HG03097 (cell line): ENCODE results near the gene KRTAP4-16.
"Not testable (repeated sequence)": the region's sequence is repeated elsewhere in the genome, so short reads cannot be mapped to it uniquely, and the experiment has no call there.

ENCODE experiments used
- ATAC-seq: cut with Tn5 transposase; IDR thresholded peaks from one replicate; pipeline ENCODE4 v1.9.1; 2021; ENCODE audit not compliant: unreplicated experiment, low FRiP score

KRTAP4-16 gene

DNA sequence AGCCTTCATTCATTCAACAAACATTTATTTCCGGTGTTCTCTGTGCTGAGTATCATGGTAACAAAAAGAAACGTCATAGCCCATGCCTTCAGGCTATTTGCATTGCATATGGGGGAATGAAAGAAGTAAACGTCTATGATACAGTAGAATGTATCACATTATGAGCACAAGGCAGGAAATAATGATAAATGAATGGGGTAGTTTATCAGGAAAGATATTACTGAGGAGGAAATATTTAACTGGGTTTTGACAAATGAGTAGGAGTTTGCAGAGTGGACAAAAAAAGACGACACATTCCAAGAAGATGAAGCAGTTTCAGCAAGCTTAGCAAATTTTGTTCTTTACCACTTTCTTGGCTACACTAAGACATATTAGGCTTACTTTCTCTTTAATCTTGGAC is 19.4 kb downstream of the KRTAP4-16 start:
- no peak for ATAC-seq

DNA sequence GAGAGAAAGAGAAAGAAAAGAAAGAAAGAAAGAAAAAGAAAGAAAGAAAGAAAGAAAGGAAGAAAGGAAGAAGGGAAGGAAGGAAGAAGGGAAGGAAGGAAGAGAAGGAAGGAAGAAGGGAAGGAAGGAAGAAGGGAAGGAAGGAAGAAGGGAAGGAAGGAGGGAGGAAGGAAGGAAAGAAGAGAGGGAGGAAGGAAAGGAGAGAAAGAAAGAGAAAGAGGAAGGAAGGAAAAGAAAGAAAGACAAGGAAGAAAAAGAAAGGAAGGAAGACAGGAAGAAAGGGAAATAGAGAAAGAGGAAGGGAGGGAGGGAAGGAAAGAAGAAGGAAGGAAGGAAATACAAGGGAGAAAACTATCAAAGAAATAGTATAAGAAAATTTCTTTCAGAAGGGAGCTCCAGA is 25.2 kb downstream of the KRTAP4-16 start:
- no peak for ATAC-seq

DNA sequence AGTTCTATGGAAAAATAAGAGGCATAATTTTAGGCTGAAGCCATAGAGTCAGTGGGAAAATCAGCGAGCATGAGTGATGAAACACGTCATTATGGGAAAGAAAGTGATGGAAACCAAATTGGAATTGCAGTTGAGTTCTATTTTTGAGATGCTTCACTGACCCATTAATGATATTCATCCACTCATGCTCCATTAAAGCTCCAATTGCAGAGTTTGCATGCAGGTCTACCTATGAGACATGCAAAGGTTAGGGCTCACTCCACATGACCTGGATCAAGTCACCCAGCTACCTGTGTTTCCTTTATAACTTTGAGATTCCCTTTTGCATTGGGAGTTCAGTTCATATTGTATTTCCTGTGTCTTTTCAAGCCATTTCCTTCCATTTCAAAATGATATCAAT is 28.3 kb downstream of the KRTAP4-16 start:
- no peak for ATAC-seq

DNA sequence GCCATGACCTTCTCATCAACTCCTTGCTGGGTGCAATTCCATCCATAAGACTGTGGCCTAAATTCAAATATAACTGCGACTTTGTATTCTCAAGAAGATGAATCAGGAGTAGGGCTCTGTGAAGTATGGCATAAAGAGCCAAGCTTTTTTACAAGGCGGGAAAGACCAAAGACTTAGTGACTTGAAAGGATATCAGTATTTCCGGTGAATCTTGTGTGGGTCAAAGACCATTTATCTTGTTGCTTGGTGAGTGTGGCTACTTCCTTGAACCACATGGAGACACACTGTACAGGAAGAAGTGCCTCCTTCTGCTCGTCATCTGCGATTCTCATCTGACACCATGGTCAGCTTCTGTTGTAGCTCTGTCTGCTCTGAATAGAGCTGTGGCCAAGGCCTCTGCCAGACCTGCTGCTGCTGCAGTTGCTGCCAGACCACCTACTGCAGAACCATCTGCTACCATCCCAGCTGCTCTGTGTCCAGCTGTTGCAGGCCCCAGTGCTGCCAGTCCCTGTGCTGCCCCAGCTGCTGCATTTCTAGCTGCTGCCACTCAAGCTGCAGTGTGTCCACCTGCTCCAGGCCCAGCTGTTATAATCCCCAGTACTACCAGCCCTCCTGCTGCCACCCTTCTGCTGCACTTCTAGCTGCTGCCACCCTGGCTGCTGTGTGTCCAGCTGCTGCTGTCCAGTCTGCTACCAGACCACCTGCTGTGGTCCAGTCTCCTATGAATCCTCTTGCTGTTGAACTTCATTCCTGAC is 30.2 kb downstream of the KRTAP4-16 start:
- no peak for ATAC-seq

DNA sequence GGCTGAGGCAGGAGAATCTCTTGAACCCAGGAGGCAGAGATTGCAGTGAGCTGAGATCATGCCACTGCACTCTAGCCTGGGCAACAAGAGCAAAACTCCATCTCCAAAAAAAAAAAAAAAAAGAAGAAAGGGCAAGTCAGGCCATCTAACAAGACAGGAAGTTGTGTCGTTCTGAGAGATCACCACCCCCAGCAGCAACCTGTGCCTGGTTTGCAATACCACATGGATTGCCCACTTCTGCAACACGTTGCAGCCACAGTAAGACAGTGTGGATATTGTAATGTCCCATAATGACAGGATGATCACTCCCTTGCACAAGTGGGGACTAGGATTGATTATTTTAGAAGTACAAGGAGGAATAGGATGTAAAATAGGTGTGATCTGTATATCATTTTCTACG is 33.0 kb downstream of the KRTAP4-16 start:
- no peak for ATAC-seq

DNA sequence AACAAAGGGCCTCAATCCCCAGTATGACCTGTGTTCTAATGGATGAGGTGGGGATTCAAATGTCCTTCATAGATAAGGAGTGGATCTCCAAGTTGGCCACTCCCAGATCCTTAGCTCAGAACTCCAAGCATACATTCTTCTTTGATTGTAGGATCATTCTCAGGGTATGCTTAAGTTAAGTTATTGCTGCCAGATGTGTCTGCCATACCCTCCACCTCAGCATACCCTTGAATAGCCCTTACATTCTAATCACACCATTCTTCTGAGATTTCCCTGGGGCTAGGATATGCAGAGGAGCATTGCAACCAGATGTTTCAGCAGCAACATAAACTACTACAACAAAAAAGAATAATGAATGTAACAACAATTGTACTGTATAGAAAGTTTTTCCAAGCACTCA is 34.7 kb downstream of the KRTAP4-16 start:
- no peak for ATAC-seq

DNA sequence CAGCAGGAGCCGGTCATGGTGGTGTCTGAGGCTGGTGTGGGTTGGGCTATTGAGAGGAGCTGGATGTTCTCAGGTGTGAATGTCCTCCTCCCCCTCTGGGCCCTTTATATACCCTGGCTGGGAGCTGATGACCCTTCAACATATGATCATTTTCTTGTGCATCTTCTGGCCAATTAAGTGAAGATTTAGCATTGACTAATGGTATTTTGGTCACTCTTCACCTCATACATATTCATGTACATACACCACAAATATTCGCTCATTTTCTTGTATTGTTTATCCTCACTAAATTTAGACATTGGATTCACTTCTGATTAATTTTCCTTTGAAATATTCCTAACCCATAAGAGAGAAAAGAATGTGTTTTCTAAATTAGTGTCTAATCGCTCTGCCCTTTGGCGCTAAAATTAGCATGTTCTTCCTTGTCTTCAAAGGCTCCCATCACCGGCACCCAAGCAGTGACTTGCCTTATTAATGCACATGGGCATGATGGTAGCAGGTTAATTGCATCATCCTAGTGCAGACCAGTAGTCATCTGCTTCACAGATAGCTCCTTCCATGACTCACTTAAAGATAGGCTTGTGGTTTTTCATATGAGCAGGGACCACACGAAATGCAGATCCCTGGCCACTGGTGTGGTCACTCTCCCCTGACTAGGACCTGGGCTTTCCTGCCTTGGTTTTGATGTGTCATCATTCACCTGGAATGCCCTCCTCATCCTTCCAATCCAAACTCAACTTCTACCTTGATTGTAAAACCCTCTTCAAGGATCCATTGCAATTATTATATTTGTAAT is 36.0 kb downstream of the KRTAP4-16 start, which contains the start of gene KRTAP2-4:
TSS of gene KRTAP2-4 (minus strand) at position 51 of the 796 bp plus-strand sequence. CDS start at position 17, 34 bp downstream.
- ATAC-seq, result no peak

DNA sequence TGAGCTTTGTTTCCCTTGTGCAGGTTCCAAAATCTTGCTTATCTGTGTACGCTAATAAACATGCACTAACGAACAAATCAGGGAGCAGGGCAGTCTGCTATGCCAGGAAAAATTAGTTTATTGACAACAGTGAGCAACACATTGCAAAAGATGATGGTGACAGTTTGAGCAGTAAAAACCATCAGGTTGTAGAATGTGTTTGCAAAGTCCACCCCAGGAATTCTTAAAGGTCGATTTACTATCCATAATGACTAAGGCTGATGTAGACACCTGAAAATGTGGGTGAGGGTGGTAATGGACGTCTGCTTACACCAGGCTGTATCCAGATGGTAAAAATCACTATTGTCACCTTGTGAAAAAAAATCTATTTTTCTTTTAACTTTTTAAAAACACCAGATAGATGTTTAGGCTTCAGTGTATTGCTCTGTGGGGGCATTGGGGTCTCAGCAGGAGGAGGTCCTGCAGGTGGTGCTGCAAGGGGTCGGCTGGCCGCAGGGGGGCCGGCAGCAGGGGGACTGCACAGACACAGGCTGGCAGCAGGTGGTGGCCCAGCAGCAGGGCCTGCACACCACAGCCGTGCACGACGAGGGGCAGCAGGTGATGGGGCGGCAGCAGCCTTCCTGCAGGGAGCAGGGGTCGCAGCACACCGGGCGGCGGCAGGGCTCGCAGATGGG is 36.9 kb downstream of the KRTAP4-16 start:
- ATAC-seq, result not testable (repeated sequence)

DNA sequence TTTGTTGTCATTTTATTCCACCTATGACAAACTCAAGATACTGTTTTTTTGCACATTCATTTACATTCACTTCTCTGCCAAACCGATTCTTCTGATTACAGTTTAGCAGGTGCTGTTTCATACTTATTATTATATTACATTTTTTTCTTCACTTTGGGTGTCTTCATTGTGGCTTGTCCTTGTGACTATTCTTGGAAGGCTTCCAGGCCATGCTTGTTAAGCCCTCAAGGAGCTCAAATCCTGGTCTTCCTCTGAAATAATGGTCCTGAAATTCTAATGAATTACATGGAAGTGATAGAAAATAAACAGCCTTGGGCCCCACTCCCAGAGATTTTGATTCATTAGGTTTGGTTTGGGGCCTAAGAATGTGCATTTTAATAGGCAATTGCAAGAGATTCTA is 37.7 kb downstream of the KRTAP4-16 start:
- ATAC-seq, result no peak

DNA sequence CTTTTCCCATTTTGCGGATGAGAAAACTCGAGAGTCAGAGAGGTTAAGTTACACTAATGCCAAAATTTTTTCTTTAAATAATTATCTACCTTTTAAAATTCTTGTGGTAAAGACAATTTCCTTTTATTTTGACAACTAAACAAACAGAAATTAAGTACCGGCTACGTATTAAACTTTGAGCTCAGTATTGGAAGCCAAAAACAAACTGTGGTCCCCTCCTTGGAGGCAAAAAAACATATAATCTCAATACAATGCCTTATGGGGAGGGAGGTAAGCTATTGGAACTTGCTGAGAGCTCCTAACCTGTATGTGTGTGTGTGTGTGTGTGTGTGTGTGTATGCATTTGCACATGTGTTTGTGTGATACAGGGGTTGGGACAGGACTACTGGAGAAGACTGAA is 38.6 kb downstream of the KRTAP4-16 start:
- no peak for ATAC-seq

DNA sequence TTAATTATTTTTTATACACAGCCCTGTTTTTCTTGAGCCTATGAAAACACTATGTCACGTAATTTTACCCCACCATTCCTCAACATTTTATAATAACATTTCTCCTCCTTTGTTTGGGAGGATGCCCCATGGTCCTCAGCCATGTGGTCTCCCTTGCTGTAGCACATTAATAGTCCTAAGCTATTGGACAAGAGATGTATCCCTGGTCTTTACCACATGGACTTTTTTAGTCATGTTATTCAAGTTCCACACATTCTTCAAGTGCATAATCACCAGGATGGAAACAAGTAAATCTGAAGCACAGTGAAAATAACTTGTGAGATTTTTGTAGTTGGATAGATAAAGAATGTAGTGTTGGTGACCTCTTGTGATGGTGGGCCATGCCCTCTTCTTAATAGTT is 40.0 kb downstream of the KRTAP4-16 start:
- no peak for ATAC-seq

DNA sequence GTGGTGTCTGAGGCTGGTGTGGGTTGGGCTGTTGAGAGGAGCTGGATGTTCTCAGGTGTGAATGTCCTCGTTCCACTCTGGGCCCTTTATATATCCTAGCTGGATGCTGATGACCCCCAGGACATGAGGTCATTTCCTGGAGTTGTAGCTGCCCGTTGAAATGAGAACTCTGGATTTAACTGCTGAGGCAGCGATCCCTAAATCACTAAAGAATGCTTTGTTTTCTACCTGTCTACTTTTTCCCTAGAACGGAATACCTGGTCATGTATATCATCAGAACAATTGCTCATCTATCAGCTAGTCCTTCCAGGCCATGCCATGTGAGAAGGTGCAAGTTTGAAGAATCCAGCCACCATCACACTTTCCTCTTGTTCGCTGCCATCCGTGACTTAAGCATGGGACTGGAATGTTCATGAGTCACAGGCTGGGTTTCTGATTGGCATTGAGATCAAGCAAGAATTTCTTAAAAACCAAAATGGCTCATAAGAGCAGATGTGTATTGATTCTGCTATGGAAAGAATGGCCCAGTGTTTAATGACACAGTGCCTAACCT is 41.9 kb downstream of the KRTAP4-16 start, which contains the start of gene KRTAP2-3:
TSS of gene KRTAP2-3 (minus strand) at position 63 of the 553 bp plus-strand sequence. CDS start 64 bp downstream, outside the sequence.
- no peak for ATAC-seq

DNA sequence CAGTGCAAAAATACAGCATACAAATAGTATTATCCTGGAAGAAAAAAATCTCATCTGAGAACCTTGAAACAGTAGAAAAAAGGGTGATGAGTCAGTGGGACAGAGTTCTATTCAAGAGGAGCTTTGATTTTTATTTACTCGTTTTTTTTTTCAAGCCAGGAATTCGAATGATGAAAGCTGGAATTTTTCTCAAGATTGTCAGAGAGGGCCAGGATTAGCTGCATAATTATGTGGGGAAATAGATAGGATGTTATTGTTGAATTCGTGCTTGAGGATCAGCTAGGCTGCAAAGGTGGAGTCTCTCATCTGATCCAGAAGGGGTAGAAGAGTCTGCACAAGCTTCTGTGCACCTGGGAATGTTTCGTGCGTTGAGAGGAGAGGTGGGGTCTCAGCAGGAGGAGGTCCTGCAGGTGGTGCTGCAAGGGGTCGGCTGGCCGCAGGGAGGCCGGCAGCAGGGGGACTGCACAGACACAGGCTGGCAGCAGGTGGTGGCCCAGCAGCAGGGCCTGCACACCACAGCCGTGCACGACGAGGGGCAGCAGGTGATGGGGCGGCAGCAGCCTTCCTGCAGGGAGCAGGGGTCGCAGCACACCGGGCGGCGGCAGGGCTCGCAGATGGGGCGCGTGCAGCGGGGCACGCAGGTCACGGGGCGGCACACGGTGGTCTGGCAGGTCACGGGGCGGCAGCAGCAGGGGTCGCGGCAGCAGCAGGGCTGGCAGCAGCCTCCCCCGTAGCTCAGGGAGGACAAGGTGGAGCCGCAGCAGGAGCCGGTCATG is 42.5 kb downstream of the KRTAP4-16 start:
- not testable (repeated sequence) for ATAC-seq

DNA sequence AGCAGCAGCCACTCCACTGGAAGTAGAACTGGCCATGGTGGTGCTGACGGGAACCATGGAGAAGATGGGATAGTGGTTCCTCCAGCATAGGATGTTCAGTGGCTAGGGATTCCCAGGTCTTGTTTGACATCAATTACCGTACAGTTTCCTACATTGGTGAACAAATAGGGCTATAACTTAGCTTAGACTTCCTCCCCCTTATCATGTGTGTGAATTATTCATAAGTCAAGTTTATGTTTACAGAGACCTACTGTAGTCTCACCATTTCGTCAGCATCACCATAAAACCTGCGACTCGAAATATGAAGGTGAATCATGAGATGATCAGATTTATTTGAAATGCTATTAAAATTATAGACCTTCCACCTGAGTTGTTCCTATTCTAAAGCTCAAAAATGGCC is 43.3 kb downstream of the KRTAP4-16 start:
- no peak for ATAC-seq

DNA sequence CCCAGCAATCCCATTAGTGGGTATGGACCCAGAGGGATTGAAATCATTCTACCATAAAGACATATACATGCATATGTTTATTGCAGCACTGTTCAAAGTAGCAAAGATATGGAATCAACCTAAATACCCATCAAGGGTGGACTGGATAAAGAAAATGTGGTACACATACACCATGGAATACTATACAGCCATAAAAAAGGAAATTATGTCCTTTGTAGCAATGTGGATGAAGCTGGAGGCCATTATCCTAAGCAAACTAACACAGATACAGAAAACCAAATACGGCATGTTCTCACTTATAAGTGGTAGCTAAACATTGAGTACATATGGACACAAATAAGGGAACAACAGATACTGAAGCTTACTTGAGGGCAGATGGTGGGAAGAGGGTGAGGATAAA is 44.5 kb downstream of the KRTAP4-16 start:
- ATAC-seq, result no peak

DNA sequence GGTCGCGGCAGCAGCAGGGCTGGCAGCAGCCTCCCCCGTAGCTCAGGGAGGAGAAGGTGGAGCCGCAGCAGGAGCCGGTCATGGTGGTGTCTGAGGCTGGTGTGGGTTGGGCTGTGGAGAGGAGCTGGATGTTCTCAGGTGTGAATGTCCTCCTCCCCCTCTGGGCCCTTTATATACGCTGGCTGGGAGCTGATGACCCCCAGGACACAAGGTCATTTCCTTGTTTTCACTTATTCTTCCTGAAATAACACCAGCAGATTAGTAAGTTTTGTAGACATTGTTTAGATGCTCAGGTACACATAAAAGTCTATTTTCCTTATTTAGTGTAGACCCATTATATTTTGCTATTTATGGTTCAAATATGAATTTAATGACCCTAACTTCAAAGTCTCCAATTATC is 46.9 kb downstream of the KRTAP4-16 start, which contains the start of gene KRTAP2-2:
TSS of gene KRTAP2-2 (minus strand) at position 101 of the 400 bp plus-strand sequence. CDS start at position 82, 19 bp downstream.
- not testable (repeated sequence) for ATAC-seq

DNA sequence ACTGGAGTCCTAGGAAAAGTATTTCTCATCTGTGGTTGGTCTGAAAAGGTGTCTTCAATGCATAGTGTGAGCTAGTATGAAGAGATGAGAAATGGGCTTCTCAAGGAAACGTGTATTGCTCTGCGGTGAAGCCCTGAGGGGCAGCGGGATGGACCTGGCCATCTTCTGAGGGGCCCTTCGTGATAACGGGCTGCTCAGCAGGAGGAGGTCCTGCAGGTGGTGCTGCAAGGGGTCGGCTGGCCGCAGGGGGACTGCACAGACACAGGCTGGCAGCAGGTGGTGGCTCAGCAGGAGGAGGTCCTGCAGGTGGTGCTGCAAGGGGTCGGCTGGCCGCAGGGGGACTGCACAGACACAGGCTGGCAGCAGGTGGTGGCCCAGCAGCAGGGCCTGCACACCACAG is 47.5 kb downstream of the KRTAP4-16 start:
- not testable (repeated sequence) for ATAC-seq

DNA sequence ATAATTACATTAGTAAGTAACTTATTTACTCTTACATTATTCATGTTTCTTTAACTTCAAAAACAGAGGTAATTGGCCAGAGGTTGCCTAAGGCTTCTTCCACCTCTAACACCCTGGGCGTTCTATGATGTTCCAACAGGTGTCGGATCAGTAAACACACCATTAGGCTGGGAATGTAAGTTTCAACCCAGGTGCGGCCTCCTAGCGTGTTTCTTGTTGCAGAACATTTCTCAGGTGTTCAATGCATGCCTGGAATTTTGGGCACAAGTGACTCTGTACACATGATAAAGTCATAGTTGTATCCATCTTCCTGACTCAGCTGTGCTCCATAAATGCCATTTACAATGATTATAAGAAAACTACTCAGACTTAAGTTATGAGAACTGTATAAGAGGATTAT is 48.0 kb downstream of the KRTAP4-16 start:
- ATAC-seq, result no peak

DNA sequence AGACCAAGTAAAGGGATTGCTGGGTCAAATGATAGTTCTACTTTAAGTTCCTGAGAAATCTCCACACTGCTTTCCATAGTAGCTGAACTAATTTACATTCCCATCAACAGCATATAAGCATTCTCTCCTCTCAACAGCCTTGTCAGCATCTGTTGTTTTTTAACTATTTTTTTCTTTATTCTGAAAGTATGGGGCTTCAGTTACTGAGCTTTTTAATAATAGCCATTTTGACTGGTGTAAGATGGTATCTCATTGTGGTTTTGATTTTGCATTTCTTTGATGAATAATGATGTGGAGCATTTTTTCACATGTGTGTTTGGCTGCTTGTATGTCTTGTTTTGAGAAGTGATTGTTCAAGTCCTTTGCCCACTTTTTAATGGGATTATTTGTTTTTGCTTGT is 49.4 kb downstream of the KRTAP4-16 start:
- ATAC-seq, result no peak
